ENCODE results near the gene AK4.

GRCh38 chr1:65112811-65113210 is 35.2 kb upstream of the AK4 start:
- TF ChIP-seq, protein P1, sequence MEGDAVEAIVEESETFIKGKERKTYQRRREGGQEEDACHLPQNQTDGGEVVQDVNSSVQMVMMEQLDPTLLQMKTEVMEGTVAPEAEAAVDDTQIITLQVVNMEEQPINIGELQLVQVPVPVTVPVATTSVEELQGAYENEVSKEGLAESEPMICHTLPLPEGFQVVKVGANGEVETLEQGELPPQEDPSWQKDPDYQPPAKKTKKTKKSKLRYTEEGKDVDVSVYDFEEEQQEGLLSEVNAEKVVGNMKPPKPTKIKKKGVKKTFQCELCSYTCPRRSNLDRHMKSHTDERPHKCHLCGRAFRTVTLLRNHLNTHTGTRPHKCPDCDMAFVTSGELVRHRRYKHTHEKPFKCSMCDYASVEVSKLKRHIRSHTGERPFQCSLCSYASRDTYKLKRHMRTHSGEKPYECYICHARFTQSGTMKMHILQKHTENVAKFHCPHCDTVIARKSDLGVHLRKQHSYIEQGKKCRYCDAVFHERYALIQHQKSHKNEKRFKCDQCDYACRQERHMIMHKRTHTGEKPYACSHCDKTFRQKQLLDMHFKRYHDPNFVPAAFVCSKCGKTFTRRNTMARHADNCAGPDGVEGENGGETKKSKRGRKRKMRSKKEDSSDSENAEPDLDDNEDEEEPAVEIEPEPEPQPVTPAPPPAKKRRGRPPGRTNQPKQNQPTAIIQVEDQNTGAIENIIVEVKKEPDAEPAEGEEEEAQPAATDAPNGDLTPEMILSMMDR (IDR thresholded peaks at IDR 0.05), result no peak
- no peak for TF ChIP-seq EP300 (IDR thresholded peaks at IDR 0.05)

All from ovary (tissue), 3 donors.